ENCODE measurements around the gene HTT. TPM values are rescaled to one million over a fixed set of nuclear protein-coding genes. Genes with fewer than 3 reads are reported as not detected.

HTT gene
- polyA plus RNA-seq, 1 donor (not counting 4 experiments of a cell fraction or from before 2014, with no cell fraction given): 16.2 TPM

- Histone ChIP-seq H3K9ac (ENCODE audit: control insufficient read depth, extremely low read depth, insufficient read depth, low read length) (no peak overlapping the region), H4K20me1 (ENCODE audit: control insufficient read depth, extremely low read depth, insufficient read depth, low read length) (no peaks in the 10 kb centered on the region), H3K27ac (ENCODE audit: control insufficient read depth, insufficient read depth, low read length) (no peak overlapping the region), H3K9me1 (ENCODE audit: control insufficient read depth, extremely low read depth, insufficient read depth, low read length) (no peaks in the 10 kb centered on the region), H3K4me1 (ENCODE audit: control insufficient read depth, extremely low read depth, insufficient read depth, low read length) (peaks cover 3% of the 10 kb centered on the region), H2AFZ (ENCODE audit: control insufficient read depth, low read length) (no peak overlapping the region), H3K27me3 (ENCODE audit: control insufficient read depth, extremely low read depth, insufficient read depth, low read length) (no peaks in the 10 kb centered on the region), H3K4me2 (ENCODE audit: control insufficient read depth, extremely low read depth, insufficient read depth, low read depth, low read length) (no peak overlapping the region), H3K36me3 (ENCODE audit: control insufficient read depth in 2 of 2, extremely low read depth in 1 of 2, insufficient read depth in 2 of 2, low read length in 2 of 2) (no peaks in the 10 kb centered on the region), H3K79me2 (ENCODE audit: control insufficient read depth, insufficient read depth, low read length) (no peaks in the 10 kb centered on the region), H3K4me3 (ENCODE audit: control insufficient read depth in 2 of 3, extremely low read depth in 1 of 3, insufficient read depth in 2 of 3, low read depth in 1 of 3, low read length in 3 of 3) (no peak overlapping the region), H3K9me3 (ENCODE audit: control insufficient read depth, low read depth, low read length) (no peaks in the 10 kb centered on the region)
- no peak for DNase-seq (ENCODE audit: low read depth, low spot score)
- no peak for FAIRE-seq
- TF ChIP-seq EZH2 (IDR thresholded peaks at IDR 0.05; ENCODE audit: low read length) (no peak), CTCF (optimal IDR thresholded peaks at IDR 0.05 in 1 of 3, IDR thresholded peaks at IDR 0.05 in 1 of 3, conservative IDR thresholded peaks at IDR 0.05 in 1 of 3; ENCODE audit: extremely low read depth in 1 of 3, insufficient read depth in 2 of 3, low read length in 3 of 3) (no peak)
- dilution Hi-C loops (cut with MboI; ENCODE audit: extremely low pct_ligation_motif_present, low sequenced_read_pairs): no loop called here
These were observed 181.2 kb downstream of the HTT start for GRCh38 chr4:3255611-3256186.

- no peaks in the 10 kb centered on the region for H3K9me3 ChIP-seq (ENCODE audit: control insufficient read depth, low read depth, low read length)
- H3K36me3 ChIP-seq (ENCODE audit: control insufficient read depth in 2 of 2, extremely low read depth in 1 of 2, insufficient read depth in 2 of 2, low read length in 2 of 2): no peaks in the 10 kb centered on the region
- peaks cover 3% of the 10 kb centered on the region for H3K4me1 ChIP-seq (ENCODE audit: control insufficient read depth, extremely low read depth, insufficient read depth, low read length)
- no peak overlapping the region for H3K4me3 ChIP-seq (ENCODE audit: control insufficient read depth in 2 of 3, extremely low read depth in 1 of 3, insufficient read depth in 2 of 3, low read depth in 1 of 3, low read length in 3 of 3)
- H3K4me2 ChIP-seq (ENCODE audit: control insufficient read depth, extremely low read depth, insufficient read depth, low read depth, low read length): no peak overlapping the region
- DNase-seq (ENCODE audit: low read depth, low spot score): no peak
- FAIRE-seq: no peak
- H4K20me1 ChIP-seq (ENCODE audit: control insufficient read depth, extremely low read depth, insufficient read depth, low read length): no peaks in the 10 kb centered on the region
- no peak overlapping the region for H3K27ac ChIP-seq (ENCODE audit: control insufficient read depth, insufficient read depth, low read length)
- no peaks in the 10 kb centered on the region for H3K9me1 ChIP-seq (ENCODE audit: control insufficient read depth, extremely low read depth, insufficient read depth, low read length)
- H3K27me3 ChIP-seq (ENCODE audit: control insufficient read depth, extremely low read depth, insufficient read depth, low read length): no peaks in the 10 kb centered on the region
- TF ChIP-seq EZH2 (IDR thresholded peaks at IDR 0.05; ENCODE audit: low read length) (no peak), CTCF (optimal IDR thresholded peaks at IDR 0.05 in 1 of 3, IDR thresholded peaks at IDR 0.05 in 1 of 3, conservative IDR thresholded peaks at IDR 0.05 in 1 of 3; ENCODE audit: extremely low read depth in 1 of 3, insufficient read depth in 2 of 3, low read length in 3 of 3) (no peak)
- no peak overlapping the region for H2AFZ ChIP-seq (ENCODE audit: control insufficient read depth, low read length)
- H3K79me2 ChIP-seq (ENCODE audit: control insufficient read depth, insufficient read depth, low read length): no peaks in the 10 kb centered on the region
- no peak overlapping the region for H3K9ac ChIP-seq (ENCODE audit: control insufficient read depth, extremely low read depth, insufficient read depth, low read length)
- dilution Hi-C loops (cut with MboI; ENCODE audit: extremely low pct_ligation_motif_present, low sequenced_read_pairs): no loop called here
These were observed 182.0 kb downstream of the HTT start for GRCh38 chr4:3256230-3257102.
